GM19023 (cell line): ENCODE results near the gene PDGFB.

Experiments used
- ATAC-seq: cut with Tn5 transposase; IDR thresholded peaks from one replicate; pipeline ENCODE4 v1.9.1; 2021; ENCODE audit warnings: mild to moderate bottlenecking, moderate library complexity; ENCODE audit not compliant: unreplicated experiment

Gene PDGFB

GRCh38 chr22:39208013-39208680, 36.6 kb downstream of the PDGFB start:
- ATAC-seq = no peak

- no peak for ATAC-seq
Measured at GRCh38 chr22:39207141-39208012, 37.4 kb downstream of the PDGFB start.

GRCh38 chr22:39206491-39206890, 38.3 kb downstream of the PDGFB start:
- no peak for ATAC-seq

- ATAC-seq = peak; percentile 69
Measured at GRCh38 chr22:39205344-39206021, 39.3 kb downstream of the PDGFB start.

- ATAC-seq = no peak
Measured at GRCh38 chr22:39204216-39204615, 40.6 kb downstream of the PDGFB start.

GRCh38 chr22:39197578-39197977, 47.2 kb downstream of the PDGFB start:
- no peak for ATAC-seq

- ATAC-seq = no peak
Measured at GRCh38 chr22:39194098-39194497, 50.7 kb downstream of the PDGFB start.

GRCh38 chr22:39188809-39189208, 56.0 kb downstream of the PDGFB start:
- no peak for ATAC-seq

- no peak for ATAC-seq
Measured at GRCh38 chr22:39185601-39186012, 59.2 kb downstream of the PDGFB start.

GRCh38 chr22:39184586-39185577, 59.9 kb downstream of the PDGFB start:
- no peak for ATAC-seq

- no peak for ATAC-seq
Measured at GRCh38 chr22:39183991-39184585, 60.7 kb downstream of the PDGFB start.

GRCh38 chr22:39182478-39183030, 62.2 kb downstream of the PDGFB start:
- ATAC-seq = no peak

- no peak for ATAC-seq
Measured at GRCh38 chr22:39181778-39182177, 63.0 kb downstream of the PDGFB start.

- no peak for ATAC-seq
Measured at GRCh38 chr22:39181356-39181755, 63.4 kb downstream of the PDGFB start.

GRCh38 chr22:39179841-39180335, 64.9 kb downstream of the PDGFB start:
- ATAC-seq = no peak

GRCh38 chr22:39179401-39179827, 65.4 kb downstream of the PDGFB start:
- ATAC-seq = no peak

GRCh38 chr22:39178206-39179111, 66.3 kb downstream of the PDGFB start:
- ATAC-seq = no peak

- no peak for ATAC-seq
Measured at GRCh38 chr22:39177791-39178190, 67.0 kb downstream of the PDGFB start.

- ATAC-seq = no peak
Measured at GRCh38 chr22:39177456-39177775, 67.4 kb downstream of the PDGFB start.
